K562 (cell line): ENCODE results near the gene THOP1. TPM values are rescaled to one million over a fixed set of nuclear protein-coding genes. Genes with fewer than 3 reads are reported as not detected.

Source experiments
- ATAC-seq: fragments of 200-7000 bp; cut with Tn5 transposase; 3 replicates; pipeline ENCODE4 v1.9.1; 2020; ENCODE audit warnings: moderate library complexity
- BruUV-seq: library from RNA; stranded (reverse); fragments of 400-500 nt; replicated peaks from 2 replicates; lab custom pipeline; 2021; lab: Mats Ljungman, UMichigan
- CTCF ChIA-PET: fragments of 300-600 bp; formaldehyde crosslinking; extraction: SDS; loops from one replicate; lab custom pipeline; 2021; ENCODE audit warnings: low intra/inter-chr PET ratio; lab: Yijun Ruan, JAX
- POLR2A ChIA-PET: fragments of 300-600, 350-650 bp; sonication (Branson Sonifier 250); formaldehyde crosslinking; extraction: SDS; loops from one replicate; lab custom pipeline; 2021; ENCODE audit warnings: antibody characterized with exemption, inconsistent platforms; lab: Yijun Ruan, JAX
- DNase-seq, 4 experiments: peaks; one replicate each; pipeline versions ENCODE4 v3.0.0 to v3.0.0-alpha.2; 2011 to 2018; ENCODE audit warnings: low spot score in 3 of 4, mixed read lengths in 3 of 4; ENCODE audit errors: extremely low read depth in 1 of 4
- FAIRE-seq: peaks from 2 replicates; lab custom pipeline; 2011; peaks lifted over from hg19 to GRCh38; lab: Jason Lieb, UNC
- H2AFZ ChIP-seq: 2 replicates; pipeline ENCODE4 v1.6.0; 2011; ENCODE audit warnings: low read depth, low read length, control low read depth, inconsistent platforms
- H3K27ac ChIP-seq: fragments of 200-600 bp; 3 replicates; pipeline ENCODE4 v1.8.0; 2011; ENCODE audit warnings: low read depth, mild to moderate bottlenecking, control low read depth, inconsistent platforms, low read length, moderate library complexity, mixed read lengths; ENCODE audit errors: extremely low read depth
- H3K27me3 ChIP-seq, 2 experiments: fragments of 300-600 bp in 1 of 2; 2 replicates in 1 of 2; 3 replicates in 1 of 2; pipeline versions ENCODE4 v1.6.0 to v1.8.0; 2011; ENCODE audit warnings: inconsistent platforms in 2 of 2, low read length in 2 of 2, mild to moderate bottlenecking in 1 of 2, mixed read lengths in 1 of 2, moderate library complexity in 1 of 2; ENCODE audit not compliant: control insufficient read depth in 2 of 2, insufficient read depth in 2 of 2
- H3K36me3 ChIP-seq: fragments of 300-600 bp; 3 replicates; pipeline ENCODE4 v1.8.0; 2011; ENCODE audit warnings: mild to moderate bottlenecking, low read length, inconsistent platforms; ENCODE audit not compliant: control insufficient read depth, insufficient read depth
- H3K4me1 ChIP-seq, 2 experiments: fragments of 200-600 bp in 1 of 2; replicated peaks in 1 of 2; 2 replicates in 1 of 2; 3 replicates in 1 of 2; pipeline versions ENCODE4 v1.5.1 to v1.8.0; 2011; ENCODE audit warnings: inconsistent platforms in 2 of 2, low read length in 2 of 2, mild to moderate bottlenecking in 1 of 2, mixed read lengths in 1 of 2, moderate library complexity in 1 of 2; ENCODE audit not compliant: control insufficient read depth in 2 of 2, insufficient read depth in 2 of 2
- H3K4me2 ChIP-seq: 2 replicates; pipeline ENCODE4 v1.6.1; 2011; ENCODE audit warnings: low read length, control low read depth, inconsistent platforms, mixed read lengths; ENCODE audit not compliant: insufficient read depth
- H3K4me3 ChIP-seq: fragments of 200-600 bp; sonication (generic), shearing (Covaris generic); 2 replicates; pipeline ENCODE4 v1.5.1; 2016; ENCODE audit warnings: control low read depth, inconsistent platforms
- H3K79me2 ChIP-seq: fragments of 200-600 bp; 3 replicates; pipeline ENCODE4 v1.8.0; 2011; ENCODE audit warnings: low read length, inconsistent platforms; ENCODE audit not compliant: control insufficient read depth, insufficient read depth
- H3K9ac ChIP-seq, 2 experiments: 2 replicates each; pipeline versions ENCODE4 v1.6.0 to v1.6.1; 2011; ENCODE audit warnings: low read depth in 2 of 2, low read length in 2 of 2, control low read depth in 1 of 2, inconsistent platforms in 1 of 2, mild to moderate bottlenecking in 1 of 2, mixed read lengths in 1 of 2; ENCODE audit not compliant: insufficient read depth in 1 of 2
- H3K9me1 ChIP-seq: one replicate; pipeline ENCODE4 v1.6.0; 2011; ENCODE audit warnings: inconsistent platforms, mild to moderate bottlenecking, low read length, moderate library complexity; ENCODE audit not compliant: control insufficient read depth, insufficient read depth
- H3K9me3 ChIP-seq: replicated peaks from 2 replicates; pipeline ENCODE4 v1.5.1; 2011; ENCODE audit warnings: low read depth, low read length, inconsistent platforms; ENCODE audit not compliant: control insufficient read depth, insufficient read depth
- H4K20me1 ChIP-seq: replicated peaks from 2 replicates; pipeline ENCODE4 v1.6.1; 2011; ENCODE audit warnings: low read length, inconsistent platforms, mixed read lengths; ENCODE audit not compliant: control insufficient read depth, insufficient read depth
- BRCA1 ChIP-seq, 2 experiments: fragments of 450-650 bp in 1 of 2; sonication (generic) in 1 of 2; formaldehyde crosslinking in 1 of 2; IDR thresholded peaks; 2 replicates each; pipeline versions ENCODE4 v1.5.0 to v1.6.1; 2017 to 2020; ENCODE audit warnings: mild to moderate bottlenecking in 1 of 2, missing genetic modification reagents in 1 of 2
- CBX2 ChIP-seq: fragments of 200-600 bp; sonication (generic); IDR thresholded peaks from one replicate; pipeline ENCODE4 v1.6.1; 2012; ENCODE audit warnings: mild to moderate bottlenecking, low read length, inconsistent platforms; ENCODE audit not compliant: insufficient read depth, poor library complexity, severe bottlenecking
- FOXJ2 ChIP-seq: fragments of 200-800 bp; sonication (Bioruptor generic); IDR thresholded peaks from 2 replicates; pipeline ENCODE4 v1.6.1; 2016; ENCODE audit warnings: missing genetic modification characterization, missing compliant biosample characterization
- FOXP1 ChIP-seq: sonication (generic); formaldehyde crosslinking; IDR thresholded peaks from 2 replicates; pipeline ENCODE4 v1.8.0; 2022; ENCODE audit warnings: mild to moderate bottlenecking, missing genetic modification reagents
- GABPB1 ChIP-seq: sonication (generic); formaldehyde crosslinking; IDR thresholded peaks from 2 replicates; pipeline ENCODE4 v1.8.0; 2022; ENCODE audit warnings: mild to moderate bottlenecking, missing genetic modification reagents
- KAT2B ChIP-seq: IDR thresholded peaks from one replicate; pipeline ENCODE4 v1.6.1; 2012; ENCODE audit warnings: low read depth, mild to moderate bottlenecking, control low read depth, inconsistent platforms, low read length, moderate library complexity
- LCOR ChIP-seq: sonication (generic); formaldehyde crosslinking; IDR thresholded peaks from 2 replicates; pipeline ENCODE4 v1.8.0; 2022; ENCODE audit warnings: mild to moderate bottlenecking, missing genetic modification reagents
- MECOM ChIP-seq: fragments of 250-450 bp; sonication (Bioruptor Pico); IDR thresholded peaks from 2 replicates; pipeline ENCODE4 v1.8.0; 2022; ENCODE audit warnings: inconsistent platforms
- NFIC ChIP-seq: fragments of 450-650 bp; IDR thresholded peaks from 2 replicates; pipeline ENCODE4 v1.6.1; 2017; ENCODE audit warnings: mild to moderate bottlenecking, inconsistent platforms
- PHF8 ChIP-seq: fragments of 200-600 bp; sonication (generic); IDR thresholded peaks from 2 replicates; pipeline ENCODE4 v1.6.1; 2012; ENCODE audit warnings: mixed run types, mild to moderate bottlenecking, inconsistent platforms, low read length, moderate library complexity, borderline replicate concordance
- POLR2G ChIP-seq: fragments of 200-400 bp; formaldehyde crosslinking; IDR thresholded peaks from 2 replicates; pipeline ENCODE4 v1.6.1; 2017; ENCODE audit warnings: low read depth, mild to moderate bottlenecking, antibody characterized with exemption, low read length, moderate library complexity
- RAD51 ChIP-seq: fragments of 450-650 bp; IDR thresholded peaks from 2 replicates; pipeline ENCODE4 v1.7.1; 2016; ENCODE audit warnings: low read depth, mild to moderate bottlenecking, borderline replicate concordance
- WGBS: fragments of 100-300 bp; shearing (Covaris generic); methylation state at CpG from one replicate; pipeline ENCODE4 v1.1.6; 2016; ENCODE audit warnings: low coverage, mixed read lengths; ENCODE audit not compliant: insufficient coverage; ENCODE audit errors: missing lambda C conversion rate; 5-methylcytosine and 5-hydroxymethylcytosine counted together
- in situ Hi-C: fragments of 300-500 bp; cut with MboI; formaldehyde crosslinking; loops from 4 replicates; pipeline ENCODE4 v1.15.0; 2018; ENCODE audit warnings: inconsistent platforms, mixed read lengths
- intact Hi-C: fragments of 100-400 bp; cut with micrococcal nuclease; formaldehyde crosslinking; loops from 2 replicates; pipeline ENCODE4 v1.14.2; 2022
- polyA plus RNA-seq, 8 experiments: library from polyadenylated mRNA; depleted of rRNA in 4 of 8; stranded (reverse) in 5 of 8; unstranded in 3 of 8; fragments of >200 nt; fragmentation: Nextera tagmentation in 2 of 8; fragmentation: Illumina TruSeq in 1 of 8; extraction: Ambion mirVana in 2 of 8; extraction: Trizol in 1 of 8; gene quantifications; 2 replicates each; pipeline versions ENCODE4 v1.2.1 to v1.2.3, GENCODE V29; 2011 to 2014; ENCODE audit warnings: inconsistent platforms in 1 of 8, missing spikeins in 1 of 8
- total RNA-seq, 7 experiments: library from RNA; depleted of rRNA in 6 of 7; stranded (reverse); fragments of >200 nt in 6 of 7; fragmentation: Illumina TruSeq in 2 of 7; extraction: Trizol in 2 of 7; gene quantifications; 2 replicates each; pipeline versions ENCODE4 v1.2.1 to v1.2.3, GENCODE V29; 2011 to 2021; ENCODE audit warnings: low replicate concordance in 1 of 7
- TF ChIP-seq, protein P1 (sequence below), 2 experiments: fragments of 250-450 bp in 1 of 2; fragments of 450-650 bp in 1 of 2; sonication (Bioruptor Pico) in 1 of 2; IDR thresholded peaks; 2 replicates each; pipeline versions ENCODE4 v1.6.1 to v1.8.0; 2016 to 2021; ENCODE audit warnings: mild to moderate bottlenecking in 2 of 2, moderate library complexity in 2 of 2, missing compliant biosample characterization in 1 of 2, missing genetic modification characterization in 1 of 2
- TF ChIP-seq, protein P2 (sequence below): fragments of 450-650 bp; IDR thresholded peaks from 2 replicates; pipeline ENCODE4 v1.6.1; 2016; ENCODE audit warnings: low read depth, mild to moderate bottlenecking, moderate library complexity

Gene THOP1
- total and polyA plus RNA-seq, 9 of the 15 experiments (the other 6 are each of a cell fraction or from before 2014, with no cell fraction given) = 1.3 to 255 (median 96.1) TPM

DNA sequence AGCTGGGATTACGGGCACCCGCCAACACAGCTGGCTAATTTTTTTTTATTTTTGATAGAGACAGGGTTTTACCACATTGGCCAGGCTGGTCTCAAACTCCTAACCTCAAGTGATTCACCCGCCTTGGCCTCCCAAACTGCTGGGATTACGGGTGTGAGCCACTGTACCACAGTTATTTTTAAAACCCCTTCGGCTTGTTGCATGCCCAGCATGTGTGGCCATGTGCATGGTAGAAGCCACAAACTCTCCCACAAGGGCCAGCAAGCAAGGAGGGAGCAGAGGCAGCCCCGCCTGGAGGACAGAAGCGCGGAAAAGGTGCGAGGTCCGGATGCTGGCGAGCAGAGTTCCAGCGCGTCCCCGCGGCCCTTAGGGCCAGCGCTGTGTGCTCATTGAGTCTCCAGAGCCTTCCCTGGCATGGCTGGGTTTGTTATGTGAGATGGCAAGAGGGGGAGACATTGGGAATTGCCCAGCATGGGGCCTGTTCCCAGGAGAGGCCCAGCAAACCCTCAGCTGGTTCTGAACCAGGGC, 12.9 kb downstream of the THOP1 start:
- no peak overlapping the region for H3K4me2 ChIP-seq
- ChIA-PET CTCF (no interaction called here), POLR2A (interaction anchor here (1.6 kb wide), 1 partner anchor 13 kb away, joined by 3 read pairs; no protein-coding TSS in a partner anchor)
- peaks cover 0 to 19% of the 10 kb centered on the region in 2 experiments; a peak in 2 of 5 replicates for H3K4me1 ChIP-seq
- H3K9ac ChIP-seq = no peak overlapping the region
- H3K9me1 ChIP-seq = peaks cover 3% of the 10 kb centered on the region
- H4K20me1 ChIP-seq = no peaks in the 10 kb centered on the region
- intact Hi-C loops = no loop called here
- no TSS peak for BruUV-seq
- H3K27me3 ChIP-seq = no peaks in the 10 kb centered on the region
- ATAC-seq = no peak
- H3K27ac ChIP-seq = no peak overlapping the region
- no peak overlapping the region for H2AFZ ChIP-seq
- no peaks in the 10 kb centered on the region for H3K9me3 ChIP-seq
- TF ChIP-seq FOXJ2 = 0 out of 2 replicates have a peak, but pooled peaks have one; percentile 1
- no peak for TF ChIP-seq PHF8
- TF ChIP-seq POLR2G = 0 out of 2 replicates have a peak, but pooled peaks have one; percentile 24
- 98% methylated on average over 5 of the region's 16 CpGs for WGBS
- no peak for FAIRE-seq
- no peak for DNase-seq
- H3K4me3 ChIP-seq = no peak overlapping the region
- no peaks in the 10 kb centered on the region for H3K79me2 ChIP-seq
- in situ Hi-C loops = no loop called here
- peaks cover 90% of the 10 kb centered on the region; the same call in 2 of the 3 replicates for H3K36me3 ChIP-seq

DNA sequence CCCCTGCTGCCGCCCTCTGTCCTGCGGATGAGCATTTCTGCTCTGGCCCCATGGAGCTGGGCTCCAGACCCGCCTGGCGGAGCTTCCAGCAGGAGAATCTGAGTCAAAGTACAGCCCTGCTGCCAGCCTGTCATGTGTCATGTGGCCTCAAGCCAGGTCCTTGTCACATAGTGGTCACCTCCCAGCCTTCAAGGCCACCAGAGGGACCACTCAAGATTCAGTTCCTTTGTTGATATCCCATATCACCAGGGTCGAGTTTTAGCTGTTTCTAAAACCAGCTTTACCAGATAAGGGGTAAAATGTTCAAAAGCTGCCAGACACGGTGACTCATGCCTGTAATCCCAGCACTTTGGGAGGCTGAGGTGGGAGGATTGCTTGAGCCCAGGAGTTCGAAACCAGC, 13.4 kb downstream of the THOP1 start:
- ChIA-PET POLR2A (interaction anchor here (1.6 to 2.3 kb wide), 2 partner anchors 10 to 12 kb away, joined by 3 to 12 read pairs; no protein-coding TSS in a partner anchor), CTCF (no interaction called here)
- peak in 1 of 4 experiments; percentile 39 for DNase-seq
- Histone ChIP-seq H3K4me3 (no peak overlapping the region), H3K27ac (no peak overlapping the region), H3K4me1 (peaks cover 0 to 19% of the 10 kb centered on the region in 2 experiments; a peak in 2 of 5 replicates), H3K36me3 (peaks cover 92% of the 10 kb centered on the region; the same call in 2 of the 3 replicates), H4K20me1 (no peaks in the 10 kb centered on the region), H3K9me3 (no peaks in the 10 kb centered on the region), H3K27me3 (no peaks in the 10 kb centered on the region), H3K4me2 (no peak overlapping the region), H2AFZ (no peak overlapping the region), H3K9me1 (peaks cover 3% of the 10 kb centered on the region), H3K9ac (no peak overlapping the region), H3K79me2 (no peaks in the 10 kb centered on the region)
- intact Hi-C loops (no loop called here), in situ Hi-C loops (no loop called here)
- peak; percentile 58 for FAIRE-seq
- no TSS peak for BruUV-seq
- 70% methylated on average over 7 of the region's 7 CpGs for WGBS
- ATAC-seq = no peak
- TF ChIP-seq MECOM (no peak), KAT2B (no peak), CBX2 (no peak), BRCA1 (IDR thresholded peaks at IDR 0.05) (no peak), BRCA1 (CRISPR knock-in tag; IDR thresholded peaks at IDR 0.05) (no peak), FOXP1 (CRISPR knock-in tag) (no peak), RAD51 (no peak), GABPB1 (CRISPR knock-in tag) (no peak), LCOR (CRISPR knock-in tag) (no peak), NFIC (peak; percentile 44; the same call in 1 of the 2 replicates)
- TF ChIP-seq, protein P1, sequence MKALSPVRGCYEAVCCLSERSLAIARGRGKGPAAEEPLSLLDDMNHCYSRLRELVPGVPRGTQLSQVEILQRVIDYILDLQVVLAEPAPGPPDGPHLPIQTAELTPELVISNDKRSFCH (CRISPR knock-in tag; IDR thresholded peaks at IDR 0.05) = no peak
- TF ChIP-seq, protein P1 (tag; IDR thresholded peaks at IDR 0.05) = no peak
- TF ChIP-seq, protein P2, sequence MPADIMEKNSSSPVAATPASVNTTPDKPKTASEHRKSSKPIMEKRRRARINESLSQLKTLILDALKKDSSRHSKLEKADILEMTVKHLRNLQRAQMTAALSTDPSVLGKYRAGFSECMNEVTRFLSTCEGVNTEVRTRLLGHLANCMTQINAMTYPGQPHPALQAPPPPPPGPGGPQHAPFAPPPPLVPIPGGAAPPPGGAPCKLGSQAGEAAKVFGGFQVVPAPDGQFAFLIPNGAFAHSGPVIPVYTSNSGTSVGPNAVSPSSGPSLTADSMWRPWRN = no peak
